Fibroblast of skin of scalp (primary cell): ENCODE measurements around the gene AGAP9. TPM values are rescaled to one million over a fixed set of nuclear protein-coding genes. Genes with fewer than 3 reads are reported as not detected.
"Not testable (repeated sequence)": the region's sequence is repeated elsewhere in the genome, so short reads cannot be mapped to it uniquely, and the experiment has no call there.

Experiments used
- DNase-seq: peaks from one replicate; pipeline ENCODE4 v3.0.0-alpha.2; 2013
- polyA plus RNA-seq, 2 experiments: library from polyadenylated mRNA; unstranded; fragments of 120-200 nt; gene quantifications; one replicate each; pipeline ENCODE4 v1.2.1, GENCODE V29; 2013; ENCODE audit not compliant: insufficient read length in 2 of 2

The AGAP9 gene
- 2.9 TPM for polyA plus RNA-seq (2013, experiment 1 of 2; ENCODE audit: insufficient read length)
- 3.2 TPM for polyA plus RNA-seq (2013, experiment 2 of 2; ENCODE audit: insufficient read length)

GRCh38 chr10:47523475-47523874 is at the start of gene AGAP9:
Gene AGAP9, minus strand, starts transcription at chr10:47523638. Its CDS starts 112 bp downstream, at chr10:47523526.
- not testable (repeated sequence) for DNase-seq

- not testable (repeated sequence) for DNase-seq
Observed at GRCh38 chr10:47571138-47571912, 47.9 kb upstream of the AGAP9 start.

DNA sequence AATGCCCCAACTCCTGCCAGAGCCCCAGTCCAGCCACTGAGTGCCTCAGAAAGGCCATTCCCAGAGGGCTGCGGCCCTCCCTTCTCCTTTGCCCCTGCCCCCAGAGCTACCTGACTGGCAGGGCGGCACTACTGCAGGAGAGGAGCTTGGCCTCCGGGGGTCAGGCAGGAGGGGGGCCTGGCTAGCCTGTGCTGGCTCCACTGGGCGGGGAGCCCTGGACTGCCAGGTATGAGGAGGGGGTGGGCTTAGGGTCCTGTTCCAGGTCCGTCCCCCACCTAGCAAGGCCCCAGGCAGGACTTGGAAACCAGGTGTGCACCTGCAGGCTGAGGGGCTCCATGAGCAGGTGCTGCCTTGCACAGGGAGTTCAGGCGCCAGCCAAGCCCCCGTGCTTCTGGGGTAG is 43.3 kb upstream of the AGAP9 start:
- not testable (repeated sequence) for DNase-seq

- not testable (repeated sequence) for DNase-seq
Observed at GRCh38 chr10:47566108-47566699, 42.8 kb upstream of the AGAP9 start.

- DNase-seq = not testable (repeated sequence)
Observed at GRCh38 chr10:47565517-47565920, 42.1 kb upstream of the AGAP9 start.

- DNase-seq = not testable (repeated sequence)
Observed at GRCh38 chr10:47564953-47565352, 41.5 kb upstream of the AGAP9 start.

DNA sequence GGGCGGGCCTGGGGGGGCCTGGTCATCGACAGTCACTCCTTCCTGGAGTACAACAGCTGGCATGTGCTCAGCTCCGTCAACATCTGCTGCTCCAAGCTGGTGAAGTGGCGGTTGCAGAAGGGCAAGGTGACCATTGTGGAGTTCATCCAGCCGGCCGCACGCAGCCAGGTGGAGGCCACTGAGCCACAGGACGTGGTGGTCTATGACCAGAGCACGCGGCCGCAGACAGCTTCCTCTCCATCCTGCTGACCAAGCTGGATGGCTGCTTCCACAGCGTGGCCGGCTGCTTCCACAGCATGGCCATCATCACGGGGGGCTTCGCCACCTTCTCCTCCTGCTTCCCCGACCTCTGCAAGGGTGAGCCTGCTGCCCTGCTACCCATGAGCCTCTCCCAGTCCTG is 40.9 kb upstream of the AGAP9 start:
- not testable (repeated sequence) for DNase-seq

- not testable (repeated sequence) for DNase-seq
Observed at GRCh38 chr10:47560452-47560851, 37.0 kb upstream of the AGAP9 start.

DNA sequence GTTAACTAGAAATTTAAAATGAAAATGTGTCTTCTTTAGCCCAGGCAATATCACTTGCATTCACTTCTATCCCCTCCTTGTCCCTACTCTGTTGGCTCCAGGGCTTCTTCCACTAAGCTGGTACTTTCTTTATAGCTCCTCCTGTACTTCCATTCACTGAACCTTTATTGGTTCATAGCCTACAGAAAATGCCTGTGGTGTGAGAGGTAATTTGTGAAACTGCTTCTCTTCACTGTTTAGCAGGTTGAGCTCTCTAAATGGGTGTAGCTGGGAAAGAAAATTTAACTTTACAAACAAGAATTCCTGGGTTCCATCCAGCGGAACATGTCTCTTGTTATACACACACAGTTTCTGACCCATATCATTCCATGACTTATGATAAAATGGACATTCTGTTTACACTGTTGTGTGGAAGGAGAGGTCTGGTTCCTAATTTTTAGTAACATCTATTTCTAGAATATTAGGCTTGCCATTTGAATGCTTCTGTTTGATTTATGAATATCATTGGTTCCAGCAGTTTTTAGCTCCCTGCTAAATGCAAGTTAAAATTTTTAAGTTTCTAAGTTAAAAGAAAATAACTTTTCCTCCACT is 36.4 kb upstream of the AGAP9 start:
- DNase-seq = peak; percentile 4

GRCh38 chr10:47558109-47558508 is 34.7 kb upstream of the AGAP9 start:
- peak; percentile 61 for DNase-seq

GRCh38 chr10:47557616-47558015 is 34.2 kb upstream of the AGAP9 start:
- DNase-seq = peak; percentile 42

DNA sequence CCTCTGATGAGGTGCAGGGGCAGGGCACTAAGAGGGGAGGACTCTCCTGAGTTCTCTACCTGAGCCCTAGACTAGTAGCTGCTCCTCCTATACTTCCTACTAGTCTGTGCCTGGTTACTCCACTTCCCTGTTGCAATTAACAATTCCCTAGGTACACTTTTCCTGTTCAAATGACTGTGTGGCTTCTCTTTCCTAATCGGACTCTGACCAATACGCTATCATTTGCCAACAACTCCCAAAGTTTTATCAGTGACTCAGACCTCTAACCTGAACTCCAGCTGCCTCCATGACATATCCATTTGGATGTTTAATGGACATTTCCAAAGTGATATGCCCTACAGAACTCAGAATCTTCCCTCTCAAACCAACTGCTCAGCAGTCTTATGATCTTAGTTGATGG is 31.9 kb upstream of the AGAP9 start:
- not testable (repeated sequence) for DNase-seq

DNA sequence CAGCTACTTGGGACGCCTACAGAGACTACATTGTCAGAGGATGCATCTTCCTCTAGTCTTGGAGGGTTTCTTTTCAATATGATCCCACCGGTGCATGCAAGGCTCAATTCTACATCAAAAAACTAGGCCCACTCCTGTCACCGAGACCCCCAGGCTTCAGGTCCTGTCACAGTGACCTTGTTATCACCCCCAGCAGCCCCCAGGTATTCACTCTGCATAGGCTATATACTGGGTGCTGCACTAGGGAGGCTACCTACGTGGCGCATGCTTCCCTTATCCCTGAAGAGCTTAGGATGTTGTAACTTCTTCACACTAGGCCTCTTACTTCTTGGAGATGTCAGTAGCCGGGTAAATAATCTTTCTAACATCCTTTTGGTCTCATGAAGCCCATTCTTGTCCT is 31.1 kb upstream of the AGAP9 start:
- DNase-seq = not testable (repeated sequence)

DNA sequence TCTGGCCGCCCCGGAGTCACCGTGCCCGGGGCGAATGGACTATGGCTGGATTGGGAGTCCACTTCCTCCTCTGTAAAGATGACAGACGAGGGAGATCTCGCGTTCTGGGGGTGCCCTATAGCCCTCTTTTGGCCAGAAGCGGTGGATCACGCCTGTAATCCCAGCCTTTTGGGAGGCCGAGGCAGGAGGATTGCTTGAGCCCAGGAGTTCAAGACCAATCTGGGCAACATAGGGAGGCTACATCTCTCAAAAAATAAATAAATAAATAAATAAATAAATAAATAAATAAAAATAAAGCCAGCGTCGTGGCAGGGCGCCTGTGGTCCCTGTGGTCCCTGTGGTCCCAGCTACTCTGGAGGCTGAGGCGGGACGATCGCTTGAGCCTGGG is 30.4 kb upstream of the AGAP9 start:
- DNase-seq = peak; percentile 3

- peak; percentile 83 for DNase-seq
Observed at GRCh38 chr10:47553214-47553859, 29.9 kb upstream of the AGAP9 start.

DNA sequence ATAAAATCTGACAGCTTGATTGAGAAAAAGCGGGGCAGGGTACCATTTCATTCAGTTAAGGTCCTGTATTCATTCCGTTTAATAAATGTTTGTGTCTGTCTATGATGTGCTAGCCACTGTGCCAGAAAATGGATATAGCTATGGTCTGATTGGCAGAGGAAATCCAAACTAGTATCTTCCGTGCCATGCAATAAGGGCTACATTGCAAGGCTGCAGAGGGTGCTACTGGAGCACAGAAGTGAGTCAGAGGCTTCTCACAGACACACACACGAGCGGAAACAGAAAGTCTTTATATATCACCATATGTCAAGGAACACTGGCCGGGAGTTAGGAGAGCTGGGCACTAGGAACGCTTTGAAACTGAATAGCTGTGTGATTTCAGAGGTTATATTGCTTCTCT is 29.3 kb upstream of the AGAP9 start:
- peak; percentile 80 for DNase-seq

DNA sequence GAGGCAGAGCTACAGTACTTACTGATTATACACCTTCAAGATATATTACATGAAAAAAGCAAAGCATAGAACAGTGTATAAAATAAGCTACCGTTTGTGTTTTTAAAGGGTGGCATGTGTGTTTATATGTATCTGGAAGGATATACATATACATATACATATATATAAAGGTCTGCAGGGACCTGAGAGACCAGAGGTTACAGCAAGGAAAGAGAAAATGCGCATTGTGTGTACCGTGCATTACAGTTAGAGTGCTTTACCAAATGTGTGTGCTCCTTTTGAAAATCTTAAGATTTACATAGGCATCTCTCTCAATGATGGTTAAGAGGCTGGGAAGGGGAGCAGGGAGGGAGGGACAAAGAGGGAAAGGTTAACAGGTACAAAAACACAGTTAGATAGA is 23.8 kb upstream of the AGAP9 start:
- DNase-seq = not testable (repeated sequence)

DNA sequence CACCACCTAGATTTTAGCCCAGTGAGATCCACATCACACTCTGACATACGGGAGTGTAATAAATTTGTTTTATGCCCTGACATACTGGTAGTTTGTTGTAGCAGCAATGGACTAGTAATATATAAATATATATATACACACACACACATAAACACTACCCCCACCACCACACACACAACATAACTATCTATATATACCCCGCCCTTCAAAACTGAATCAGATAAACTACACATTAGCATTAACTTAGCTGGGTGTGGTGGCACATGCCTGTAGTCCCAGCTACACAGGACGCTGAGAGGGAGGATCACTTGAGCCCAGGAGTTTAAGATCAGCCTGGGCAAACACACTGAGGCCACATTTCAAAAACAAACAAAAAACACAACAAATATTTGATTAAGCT is 13.0 kb upstream of the AGAP9 start:
- DNase-seq = not testable (repeated sequence)

GRCh38 chr10:47502313-47502712 is 21.1 kb downstream of the AGAP9 start:
- DNase-seq = not testable (repeated sequence)

DNA sequence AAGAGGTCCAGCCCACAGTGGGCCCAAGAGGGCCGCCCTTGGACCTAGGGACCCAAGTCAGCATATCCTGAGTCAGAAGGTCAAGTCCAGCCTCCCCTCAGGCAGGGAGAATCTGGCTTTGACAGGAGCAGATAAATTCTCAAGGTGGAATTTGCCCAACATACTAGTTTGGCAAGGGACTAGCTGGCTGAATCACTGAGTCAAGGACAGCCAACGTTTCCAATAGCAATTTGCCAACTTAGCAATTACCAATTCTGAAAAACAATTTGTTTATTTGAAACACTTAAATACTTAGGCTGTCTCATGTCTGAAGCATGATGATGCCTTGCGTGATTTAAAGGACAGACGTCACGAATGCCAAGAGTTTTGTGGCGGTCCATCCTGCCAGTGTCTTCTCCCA is 29.2 kb downstream of the AGAP9 start:
- not testable (repeated sequence) for DNase-seq

DNA sequence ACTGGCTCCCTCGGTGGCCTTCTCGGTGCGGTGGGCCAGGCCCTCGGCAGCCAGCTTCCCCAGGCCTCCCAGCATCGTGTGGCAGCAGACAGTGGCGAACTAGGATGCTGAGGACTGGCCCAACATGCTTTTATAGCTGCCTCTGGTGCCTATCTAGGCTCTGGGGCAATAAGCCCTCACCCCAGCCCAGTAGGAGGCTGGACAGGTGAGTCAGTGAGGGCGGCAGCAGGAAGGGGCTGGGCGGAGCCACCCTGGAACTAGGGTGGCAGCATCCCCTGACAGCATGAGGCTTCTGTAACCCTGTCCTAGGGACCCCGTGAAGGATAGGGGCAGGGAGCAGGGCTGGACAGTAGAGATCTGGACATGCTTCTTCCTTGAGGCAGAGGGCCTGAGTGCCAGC is 31.8 kb downstream of the AGAP9 start, which contains the start of gene FAM25G:
Gene FAM25G, minus strand, starts transcription at position 101 of the 400 bp plus-strand sequence. Its CDS starts 26 bp downstream, at position 75.
- DNase-seq = not testable (repeated sequence)

GRCh38 chr10:47489630-47490029 is 33.8 kb downstream of the AGAP9 start:
- DNase-seq = not testable (repeated sequence)

GRCh38 chr10:47485943-47486342 is 37.5 kb downstream of the AGAP9 start:
- DNase-seq = peak; percentile 57
